Activated CD8-positive, alpha-beta memory T cell treated with anti-CD3 and anti-CD28 coated beads, Interleukin-2, amount 10 ng/mL, durations not matched to agents 7 days and 5 days (primary cell): ENCODE data around the gene KIRREL3. TPM values are rescaled to one million over a fixed set of nuclear protein-coding genes. Genes with fewer than 3 reads are reported as not detected.

Experiments used
- ATAC-seq: fragments of 150-1000 bp; cut with Tn5 transposase; one replicate; pipeline ENCODE4 v1.10.0; 2021; ENCODE audit warnings: moderate library complexity
- CTCF ChIA-PET: fragments of 350-600 bp; sonication (Branson Sonifier 250); formaldehyde crosslinking; loops from one replicate; lab custom pipeline; 2021; ENCODE audit warnings: antibody characterized with exemption; lab: Charles Lee
- DNase-seq: peaks from one replicate; pipeline ENCODE4 v3.0.0-alpha.2; 2020
- H3K27ac Mint-ChIP-seq: one replicate; pipeline ENCODE4 v1.8.0; 2021; ENCODE audit warnings: mild to moderate bottlenecking, mixed read lengths
- H3K27me3 Mint-ChIP-seq: one replicate; pipeline ENCODE4 v1.8.0; 2021; ENCODE audit warnings: mixed read lengths
- H3K36me3 Mint-ChIP-seq: one replicate; pipeline ENCODE4 v1.8.0; 2021; ENCODE audit warnings: mild to moderate bottlenecking, mixed read lengths
- H3K4me1 Mint-ChIP-seq: one replicate; pipeline ENCODE4 v1.8.0; 2021; ENCODE audit warnings: mixed read lengths
- H3K4me3 Mint-ChIP-seq: one replicate; pipeline ENCODE4 v1.8.0; 2021; ENCODE audit warnings: mild to moderate bottlenecking, moderate library complexity, mixed read lengths
- H3K9me3 Mint-ChIP-seq: one replicate; pipeline ENCODE4 v1.8.0; 2022; ENCODE audit warnings: low read depth, mixed read lengths
- total RNA-seq, 2 experiments: library from RNA; stranded (reverse); gene quantifications; one replicate each; pipeline ENCODE4 v1.2.3, GENCODE V29; 2021

The KIRREL3 gene
- total RNA-seq, 2 experiments from 2014 or later, result not detected

- ATAC-seq, result no peak
- H3K27ac Mint-ChIP-seq, result no peak overlapping the region
- H3K9me3 Mint-ChIP-seq, result no peaks in the 10 kb centered on the region
- no peaks in the 10 kb centered on the region for H3K27me3 Mint-ChIP-seq
- DNase-seq, result no peak
- H3K4me1 Mint-ChIP-seq, result no peaks in the 10 kb centered on the region
- CTCF ChIA-PET, result no interaction called here
- H3K36me3 Mint-ChIP-seq, result no peaks in the 10 kb centered on the region
- H3K4me3 Mint-ChIP-seq, result no peak overlapping the region
Measured at GRCh38 chr11:126525702-126526101, 474.9 kb downstream of the KIRREL3 start.

GRCh38 chr11:126525216-126525615 lies 475.4 kb downstream of the KIRREL3 start:
- CTCF ChIA-PET, result no interaction called here
- Mint-ChIP-seq H3K36me3 (no peaks in the 10 kb centered on the region), H3K4me3 (no peak overlapping the region), H3K9me3 (no peaks in the 10 kb centered on the region), H3K27ac (no peak overlapping the region), H3K27me3 (no peaks in the 10 kb centered on the region), H3K4me1 (no peaks in the 10 kb centered on the region)
- DNase-seq, result no peak
- no peak for ATAC-seq

GRCh38 chr11:126523441-126524205 lies 476.9 kb downstream of the KIRREL3 start:
- CTCF ChIA-PET, result no interaction called here
- no peak overlapping the region for H3K27ac Mint-ChIP-seq
- no peaks in the 10 kb centered on the region for H3K9me3 Mint-ChIP-seq
- H3K36me3 Mint-ChIP-seq, result no peaks in the 10 kb centered on the region
- H3K4me1 Mint-ChIP-seq, result no peaks in the 10 kb centered on the region
- DNase-seq (no peak), ATAC-seq (no peak)
- no peak overlapping the region for H3K4me3 Mint-ChIP-seq
- H3K27me3 Mint-ChIP-seq, result no peaks in the 10 kb centered on the region

GRCh38 chr11:126522606-126523005 lies 478.0 kb downstream of the KIRREL3 start:
- Mint-ChIP-seq H3K4me1 (no peaks in the 10 kb centered on the region), H3K9me3 (no peaks in the 10 kb centered on the region), H3K4me3 (no peak overlapping the region), H3K36me3 (no peaks in the 10 kb centered on the region), H3K27ac (no peak overlapping the region), H3K27me3 (no peaks in the 10 kb centered on the region)
- CTCF ChIA-PET, result no interaction called here
- no peak for DNase-seq
- no peak for ATAC-seq

GRCh38 chr11:126522152-126522551 lies 478.4 kb downstream of the KIRREL3 start:
- no peak for ATAC-seq
- Mint-ChIP-seq H3K27me3 (no peaks in the 10 kb centered on the region), H3K4me3 (no peak overlapping the region), H3K27ac (no peak overlapping the region), H3K9me3 (no peaks in the 10 kb centered on the region), H3K4me1 (no peaks in the 10 kb centered on the region), H3K36me3 (no peaks in the 10 kb centered on the region)
- CTCF ChIA-PET, result no interaction called here
- DNase-seq, result no peak

- no peak for ATAC-seq
- Mint-ChIP-seq H3K36me3 (no peaks in the 10 kb centered on the region), H3K27ac (no peak overlapping the region), H3K4me1 (no peaks in the 10 kb centered on the region), H3K27me3 (no peaks in the 10 kb centered on the region), H3K4me3 (no peak overlapping the region), H3K9me3 (no peaks in the 10 kb centered on the region)
- CTCF ChIA-PET, result no interaction called here
- DNase-seq, result no peak
Measured at GRCh38 chr11:126521196-126521595, 479.4 kb downstream of the KIRREL3 start.

GRCh38 chr11:126519764-126520734 lies 480.5 kb downstream of the KIRREL3 start:
- Mint-ChIP-seq H3K4me3 (no peak overlapping the region), H3K27me3 (no peaks in the 10 kb centered on the region), H3K27ac (no peak overlapping the region), H3K4me1 (no peaks in the 10 kb centered on the region), H3K36me3 (no peaks in the 10 kb centered on the region), H3K9me3 (no peaks in the 10 kb centered on the region)
- DNase-seq (no peak), ATAC-seq (no peak)
- CTCF ChIA-PET, result no interaction called here

GRCh38 chr11:126518972-126519690 lies 481.4 kb downstream of the KIRREL3 start:
- H3K4me1 Mint-ChIP-seq, result no peaks in the 10 kb centered on the region
- H3K36me3 Mint-ChIP-seq, result no peaks in the 10 kb centered on the region
- no peaks in the 10 kb centered on the region for H3K9me3 Mint-ChIP-seq
- no peak overlapping the region for H3K27ac Mint-ChIP-seq
- H3K4me3 Mint-ChIP-seq, result no peak overlapping the region
- no peaks in the 10 kb centered on the region for H3K27me3 Mint-ChIP-seq
- no peak for DNase-seq
- CTCF ChIA-PET, result no interaction called here
- ATAC-seq, result no peak

- CTCF ChIA-PET, result no interaction called here
- ATAC-seq (no peak), DNase-seq (no peak)
- Mint-ChIP-seq H3K27me3 (no peaks in the 10 kb centered on the region), H3K4me1 (no peaks in the 10 kb centered on the region), H3K4me3 (no peak overlapping the region), H3K27ac (no peak overlapping the region), H3K36me3 (no peaks in the 10 kb centered on the region), H3K9me3 (no peaks in the 10 kb centered on the region)
Measured at GRCh38 chr11:126518071-126518971, 482.2 kb downstream of the KIRREL3 start.

DNA sequence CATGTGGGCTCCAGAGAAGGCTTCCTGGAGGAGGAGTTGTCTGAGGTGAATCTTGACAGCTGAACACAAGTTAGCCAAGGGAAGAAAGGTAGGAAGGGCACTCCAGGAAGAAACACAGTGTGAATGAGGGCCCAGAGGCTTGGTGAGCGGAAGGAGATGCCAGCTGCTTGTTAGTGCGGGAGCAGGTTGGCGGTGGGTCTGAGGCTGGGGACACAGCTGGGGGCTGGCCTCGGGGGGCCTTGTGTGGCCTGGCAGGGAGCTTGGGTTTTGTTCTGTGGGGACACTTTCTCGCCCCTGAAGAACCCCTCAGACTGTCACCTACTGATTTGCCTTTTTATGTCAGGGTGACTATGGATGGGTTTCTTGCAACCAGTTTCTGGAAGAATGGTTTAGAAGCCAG lies 485.1 kb downstream of the KIRREL3 start:
- CTCF ChIA-PET, result no interaction called here
- DNase-seq, result no peak
- ATAC-seq, result no peak
- Mint-ChIP-seq H3K4me1 (no peaks in the 10 kb centered on the region), H3K36me3 (no peaks in the 10 kb centered on the region), H3K27me3 (no peaks in the 10 kb centered on the region), H3K9me3 (no peaks in the 10 kb centered on the region), H3K4me3 (no peak overlapping the region), H3K27ac (no peak overlapping the region)

GRCh38 chr11:126514061-126514693 lies 486.4 kb downstream of the KIRREL3 start:
- no peaks in the 10 kb centered on the region for H3K4me1 Mint-ChIP-seq
- H3K36me3 Mint-ChIP-seq, result no peaks in the 10 kb centered on the region
- no peak overlapping the region for H3K4me3 Mint-ChIP-seq
- DNase-seq, result no peak
- no peak overlapping the region for H3K27ac Mint-ChIP-seq
- CTCF ChIA-PET, result interaction anchor here (0.6 kb wide), 1 partner anchor 51 kb away, joined by 3 read pairs; no protein-coding TSS in a partner anchor
- no peaks in the 10 kb centered on the region for H3K9me3 Mint-ChIP-seq
- no peak for ATAC-seq
- peaks cover 2% of the 10 kb centered on the region for H3K27me3 Mint-ChIP-seq
